DMS79 treated with DMSO at 0.1 percent for 48 hours (cell line): ENCODE data around the gene MAGOH.
"Not testable (repeated sequence)": the region's sequence is repeated elsewhere in the genome, so short reads cannot be mapped to it uniquely, and the experiment has no call there.

Experiments
- DNase-seq: peaks from one replicate; lab custom pipeline; 2025; lab: John Stamatoyannopoulos, UW

MAGOH gene

DNA sequence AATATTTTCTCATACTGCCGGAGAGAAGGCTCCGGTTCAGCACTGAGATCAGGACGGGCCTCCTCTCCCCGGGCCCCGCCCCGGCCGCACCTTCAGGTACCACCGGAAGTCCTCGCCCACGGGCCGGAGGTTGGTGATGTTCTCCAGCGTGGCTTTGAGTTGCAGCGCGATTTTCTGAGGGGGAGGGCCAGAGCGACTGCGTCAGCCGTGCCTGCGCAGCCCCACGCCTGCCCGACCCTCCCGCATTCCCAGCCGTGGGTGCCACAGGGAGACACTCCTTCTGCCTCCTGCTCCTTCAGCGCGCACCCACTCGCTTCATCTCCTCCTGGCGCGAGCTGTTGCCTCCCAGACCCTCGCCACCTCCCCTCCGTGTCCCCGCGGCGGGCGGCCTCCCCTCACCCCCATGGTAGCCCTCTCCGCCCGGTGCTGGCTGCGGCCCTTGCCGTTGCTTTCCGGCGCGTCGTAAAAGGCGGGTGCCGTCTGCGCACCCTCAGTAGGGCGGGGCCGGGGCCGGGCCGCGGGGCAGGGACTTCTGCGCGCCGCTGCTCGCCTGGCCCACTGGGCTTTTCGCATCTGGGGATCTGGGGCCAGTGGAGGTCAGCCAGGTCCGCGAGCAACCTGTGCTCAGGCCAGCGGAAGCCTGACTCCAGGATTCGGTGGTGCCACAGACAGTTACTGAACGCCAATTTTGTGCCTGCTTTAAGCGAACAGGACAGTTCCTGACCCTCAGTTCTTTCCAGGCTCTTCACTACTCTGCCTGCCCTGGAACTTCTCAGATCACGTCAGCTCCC lies 18.0 kb downstream of the MAGOH start, which contains the start of gene CZIB:
CZIB (minus strand) TSS at position 464 of the 791 bp plus-strand sequence; CDS start at position 405, 59 bp downstream.
- peak; percentile 89 for DNase-seq

DNA sequence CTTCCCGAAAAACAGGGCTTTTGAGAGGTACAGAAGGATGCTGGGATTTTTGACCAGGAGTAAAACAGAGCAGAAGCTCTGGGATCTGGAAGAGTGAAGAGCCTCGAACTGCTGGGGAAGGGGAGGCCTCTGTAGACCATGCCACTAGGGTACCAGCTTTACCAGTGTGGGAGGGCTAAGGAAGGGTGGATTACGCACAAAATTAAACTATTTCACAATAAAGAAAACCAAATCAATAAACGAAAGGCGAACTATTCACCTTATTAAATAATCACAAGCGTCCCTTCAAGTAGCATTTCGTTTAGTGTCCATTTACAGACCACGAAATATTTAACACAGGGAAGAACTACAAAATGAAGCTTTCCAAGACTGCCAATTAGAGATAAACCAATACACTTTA lies 18.6 kb downstream of the MAGOH start:
- no peak for DNase-seq

GRCh38 chr1:53218201-53218600 lies 20.1 kb downstream of the MAGOH start:
- DNase-seq: no peak

GRCh38 chr1:53214376-53214940 lies 23.9 kb downstream of the MAGOH start:
- DNase-seq: no peak

- DNase-seq: no peak
Observed at GRCh38 chr1:53210954-53211353, 27.4 kb downstream of the MAGOH start.

GRCh38 chr1:53210352-53210751 lies 28.0 kb downstream of the MAGOH start:
- DNase-seq: no peak

DNA sequence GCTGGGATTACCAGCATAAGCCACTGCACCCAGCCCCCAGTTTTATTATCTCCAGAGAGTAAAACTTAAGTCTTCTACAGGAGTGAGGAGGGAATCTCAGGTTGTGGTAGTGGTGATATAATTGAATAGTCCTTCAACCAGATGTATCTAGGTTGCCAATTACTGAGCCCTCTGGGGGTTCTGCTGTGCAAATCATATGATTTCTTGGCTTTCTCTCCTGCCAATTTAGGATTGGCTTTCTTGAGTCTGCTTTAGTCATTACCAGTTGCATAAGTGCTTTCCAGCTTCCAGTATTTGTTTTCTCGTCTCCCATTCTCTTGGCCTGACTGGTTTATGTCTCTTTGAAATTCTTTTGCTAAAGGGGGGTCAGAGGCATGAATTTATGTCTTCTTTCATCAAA lies 30.6 kb downstream of the MAGOH start:
- no peak for DNase-seq

- no peak for DNase-seq
Observed at GRCh38 chr1:53206735-53207379, 31.5 kb downstream of the MAGOH start.

- not testable (repeated sequence) for DNase-seq
Observed at GRCh38 chr1:53206083-53206685, 32.1 kb downstream of the MAGOH start.

- DNase-seq: not testable (repeated sequence)
Observed at GRCh38 chr1:53205496-53205895, 32.8 kb downstream of the MAGOH start.

GRCh38 chr1:53203466-53203865 lies 34.9 kb downstream of the MAGOH start:
- DNase-seq: no peak

DNA sequence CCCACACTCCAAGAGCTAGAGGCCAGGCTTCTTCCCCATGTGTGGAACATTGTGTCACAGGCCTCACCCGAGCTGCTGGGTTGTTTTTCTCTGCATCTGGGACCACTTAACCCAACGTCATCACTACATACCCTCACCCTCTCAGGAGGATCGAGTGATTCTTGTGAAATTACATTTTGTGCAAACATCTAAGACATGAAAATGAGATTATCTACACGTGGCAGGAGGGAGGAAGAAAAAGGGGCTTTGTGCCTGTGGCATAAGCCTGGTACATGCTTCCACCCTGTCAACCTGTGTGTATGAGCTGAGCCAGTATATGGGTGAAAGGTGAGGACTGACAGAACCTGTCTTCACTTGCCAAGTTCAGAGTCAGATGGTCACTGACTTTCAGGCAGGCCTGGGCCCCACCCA lies 40.1 kb downstream of the MAGOH start:
- DNase-seq: no peak

DNA sequence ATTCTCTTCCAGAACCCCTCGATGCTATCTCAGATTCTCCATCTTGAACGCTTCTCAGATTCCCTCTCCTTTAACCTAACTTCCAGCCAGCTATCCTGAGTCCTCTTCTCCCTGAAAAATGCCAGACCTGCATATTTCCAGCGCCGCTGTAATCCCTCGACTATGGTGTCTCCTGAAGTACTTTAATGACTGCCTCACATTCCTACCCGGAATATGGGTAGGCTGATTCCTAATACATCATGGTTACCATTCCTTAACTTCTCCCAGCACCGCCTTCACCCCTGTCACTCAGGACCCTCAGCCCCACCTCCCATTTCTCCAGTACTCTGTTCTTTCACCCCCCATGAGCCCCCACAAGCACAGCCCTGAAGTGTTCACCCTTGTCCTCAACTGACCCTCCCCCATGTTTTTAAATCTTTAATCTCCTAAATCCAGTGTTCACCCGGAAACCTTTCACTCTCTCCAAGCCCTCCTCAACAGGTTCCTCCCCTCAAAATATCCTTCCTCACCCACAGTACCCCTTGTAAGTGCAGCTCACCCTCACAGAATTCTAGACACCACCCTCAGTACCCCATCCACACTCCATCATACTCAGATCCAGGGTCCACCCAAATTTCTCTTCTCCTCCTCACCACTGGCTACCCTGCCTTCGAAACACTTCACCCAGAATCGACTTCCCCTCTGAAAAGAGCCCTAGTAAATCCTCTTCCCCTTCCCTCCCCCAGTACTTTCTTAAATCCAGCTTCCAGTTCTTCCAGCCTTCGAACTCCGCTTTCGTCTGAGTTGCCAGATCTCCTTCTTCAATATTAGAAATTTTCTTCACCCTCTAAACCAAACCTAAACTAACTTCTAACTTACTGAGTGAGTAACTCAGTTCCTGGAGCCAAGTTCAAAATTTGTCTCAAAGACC lies 40.8 kb downstream of the MAGOH start:
- no peak for DNase-seq

DNA sequence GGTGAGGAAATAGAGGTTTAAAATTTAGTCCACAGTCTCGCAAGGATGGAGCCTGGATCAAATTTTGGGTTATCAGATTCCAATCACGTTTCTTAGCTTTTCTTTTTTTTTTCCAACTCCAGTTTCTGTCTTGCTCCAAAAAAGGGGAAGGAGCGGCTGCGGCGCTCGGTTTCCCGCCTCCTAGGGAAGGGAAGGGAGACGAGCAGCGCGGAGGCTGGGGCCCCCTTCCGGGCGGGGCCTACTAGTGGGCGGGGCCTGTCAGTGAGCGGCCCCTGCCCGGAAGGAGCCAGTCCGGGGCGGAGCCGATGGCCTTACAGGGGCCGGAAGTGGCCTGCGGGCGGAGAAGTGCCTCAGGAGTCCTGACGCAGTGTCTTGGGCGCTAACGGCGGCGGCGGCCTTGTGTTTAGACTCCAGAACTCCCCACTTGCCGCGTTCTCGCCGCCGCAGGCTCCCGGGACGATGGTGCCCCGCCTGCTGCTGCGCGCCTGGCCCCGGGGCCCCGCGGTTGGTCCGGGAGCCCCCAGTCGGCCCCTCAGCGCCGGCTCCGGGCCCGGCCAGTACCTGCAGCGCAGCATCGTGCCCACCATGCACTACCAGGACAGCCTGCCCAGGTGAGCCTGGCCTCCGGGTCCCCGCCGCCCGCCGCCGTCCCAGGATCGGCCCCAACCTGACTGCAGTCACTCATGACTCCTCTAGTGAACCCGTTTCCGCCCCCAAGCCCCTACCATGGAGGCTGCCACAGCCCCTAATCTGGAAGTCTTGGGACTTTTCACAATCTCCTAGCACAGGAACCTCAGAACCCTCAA lies 41.6 kb downstream of the MAGOH start, which contains the start of gene CPT2:
CPT2 (plus strand) TSS at position 340 of the 806 bp plus-strand sequence; CDS start at position 460, 120 bp downstream.
- DNase-seq: peak; percentile 88

- DNase-seq: no peak
Observed at GRCh38 chr1:53196017-53196484, 42.3 kb downstream of the MAGOH start.

- no peak for DNase-seq
Observed at GRCh38 chr1:53195246-53196016, 42.9 kb downstream of the MAGOH start.

DNA sequence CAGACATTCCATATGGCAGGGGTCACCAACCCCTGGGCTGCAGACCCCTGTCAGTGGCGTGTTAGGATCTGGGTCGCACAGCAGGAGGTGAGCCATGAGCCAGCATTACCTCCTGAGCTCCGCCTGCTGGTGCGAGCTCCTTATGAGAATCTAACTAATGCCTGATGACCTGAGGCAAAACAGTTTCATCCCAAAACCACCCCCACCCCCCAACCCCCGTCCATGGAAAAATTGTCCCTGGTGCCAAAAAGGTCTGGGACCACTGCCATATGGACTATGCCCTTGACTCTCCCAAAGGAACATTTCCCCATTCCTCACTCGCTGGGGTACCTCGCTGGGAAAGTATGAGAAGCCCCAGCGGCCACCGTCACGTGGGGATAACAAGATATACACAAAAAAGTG lies 48.1 kb downstream of the MAGOH start:
- DNase-seq: no peak

DNA sequence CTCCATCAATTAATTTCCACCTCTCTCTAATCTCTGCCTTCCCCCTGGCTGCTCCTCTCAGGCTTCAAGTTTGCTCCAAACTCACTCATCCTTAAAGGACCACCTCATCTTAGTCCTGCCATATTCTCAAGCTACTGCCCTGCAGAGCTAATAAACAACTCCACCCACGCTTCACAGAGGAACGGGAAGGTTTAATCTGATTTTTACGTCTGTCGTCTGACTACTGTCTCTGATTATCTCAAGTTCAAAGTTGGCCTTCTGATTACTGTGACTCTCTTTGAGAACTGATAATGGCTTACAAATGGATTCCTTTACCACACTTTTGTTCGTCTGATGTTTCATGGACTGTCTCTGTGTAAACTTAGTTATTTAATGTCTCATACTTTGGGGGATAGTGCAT lies 49.3 kb downstream of the MAGOH start:
- DNase-seq: no peak

GRCh38 chr1:53188099-53188498 lies 50.2 kb downstream of the MAGOH start:
- DNase-seq: no peak

DNA sequence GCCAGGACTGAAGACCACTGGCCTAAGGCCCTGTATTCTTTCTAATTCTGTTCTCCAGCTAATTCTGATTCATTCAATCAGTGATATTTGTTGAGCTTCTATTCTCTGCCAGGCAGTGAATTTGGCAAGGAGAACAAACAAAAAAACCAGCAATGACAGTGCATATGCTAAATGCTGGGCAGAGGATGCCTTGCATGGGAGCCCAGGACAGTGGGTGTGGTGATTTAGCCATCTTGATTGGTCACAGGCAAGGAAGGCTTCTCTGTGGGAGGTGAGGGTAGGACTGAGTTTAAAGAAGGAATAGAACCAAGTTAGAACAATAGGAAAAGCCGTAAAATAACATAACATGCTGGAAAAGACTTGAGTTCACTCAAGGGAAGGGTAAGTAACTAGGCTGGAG lies 50.9 kb downstream of the MAGOH start:
- DNase-seq: no peak
